Liver (tissue), 3 donors: ENCODE results near the gene CDC42SE2.

ENCODE experiments used
- ATF3 ChIP-seq: IDR thresholded peaks from 2 replicates; pipeline ENCODE4 v1.6.1; 2016; ENCODE audit warnings: antibody characterized with exemption
- EGR1 ChIP-seq, 2 donors: IDR thresholded peaks; 2 replicates each; pipeline ENCODE4 v1.6.1; 2016 to 2018; ENCODE audit warnings: antibody characterized with exemption in 2 of 2, low read depth in 2 of 2
- GABPA ChIP-seq, 2 donors: IDR thresholded peaks in 1 of 2; conservative IDR thresholded peaks in 1 of 2; 2 replicates each; pipeline ENCODE4 v1.6.1; 2016; ENCODE audit warnings: antibody characterized with exemption in 2 of 2, mild to moderate bottlenecking in 1 of 2, moderate library complexity in 1 of 2
- HNF4A ChIP-seq, 2 donors: conservative IDR thresholded peaks; 2 replicates each; pipeline ENCODE4 v1.6.1; 2016; ENCODE audit warnings: antibody characterized with exemption in 2 of 2, mild to moderate bottlenecking in 2 of 2
- JUND ChIP-seq, 2 donors: IDR thresholded peaks; 2 replicates each; pipeline ENCODE4 v1.6.1; 2016; ENCODE audit warnings: antibody characterized with exemption in 2 of 2
- REST ChIP-seq: IDR thresholded peaks from 2 replicates; pipeline ENCODE4 v1.6.1; 2016; ENCODE audit warnings: antibody characterized with exemption, mild to moderate bottlenecking
- RXRA ChIP-seq, 2 donors: IDR thresholded peaks; 2 replicates each; pipeline ENCODE4 v1.6.1; 2017 to 2018; ENCODE audit warnings: antibody characterized with exemption in 2 of 2, mild to moderate bottlenecking in 1 of 2
- SP1 ChIP-seq: IDR thresholded peaks from 2 replicates; pipeline ENCODE4 v1.6.1; 2018; ENCODE audit warnings: antibody characterized with exemption, mild to moderate bottlenecking
- TAF1 ChIP-seq: conservative IDR thresholded peaks from 2 replicates; pipeline ENCODE4 v1.6.1; 2016; ENCODE audit warnings: antibody characterized with exemption, mild to moderate bottlenecking
- YY1 ChIP-seq: IDR thresholded peaks from 2 replicates; pipeline ENCODE4 v1.6.1; 2016; ENCODE audit warnings: antibody characterized with exemption, mild to moderate bottlenecking
- ZBTB33 ChIP-seq: IDR thresholded peaks from 2 replicates; pipeline ENCODE4 v1.6.1; 2016; ENCODE audit warnings: antibody characterized with exemption
- TF ChIP-seq, protein P1 (sequence below): fragments of 150-350 bp; IDR thresholded peaks from 2 replicates; pipeline ENCODE4 v1.5.1; 2017; ENCODE audit warnings: improper control_type of control experiment, low read depth, low read length; ENCODE audit not compliant: missing input control
- donor health status: healthy.
- donor health status: healthy.

GRCh38 chr5:131260895-131261294 lies 3.0 kb upstream of the CDC42SE2 start:
- TF ChIP-seq TAF1 (no peak), GABPA (IDR thresholded peaks at IDR 0.05 in 1 of 2, conservative IDR thresholded peaks at IDR 0.05 in 1 of 2) (no peak), RXRA (IDR thresholded peaks at IDR 0.05) (no peak), JUND (IDR thresholded peaks at IDR 0.05) (no peak), ATF3 (no peak), ZBTB33 (no peak), REST (no peak), HNF4A (conservative IDR thresholded peaks at IDR 0.05) (no peak), EGR1 (IDR thresholded peaks at IDR 0.05; ENCODE audit: low read depth in 2 of 2) (no peak), YY1 (no peak), SP1 (no peak)
- TF ChIP-seq, protein P1, sequence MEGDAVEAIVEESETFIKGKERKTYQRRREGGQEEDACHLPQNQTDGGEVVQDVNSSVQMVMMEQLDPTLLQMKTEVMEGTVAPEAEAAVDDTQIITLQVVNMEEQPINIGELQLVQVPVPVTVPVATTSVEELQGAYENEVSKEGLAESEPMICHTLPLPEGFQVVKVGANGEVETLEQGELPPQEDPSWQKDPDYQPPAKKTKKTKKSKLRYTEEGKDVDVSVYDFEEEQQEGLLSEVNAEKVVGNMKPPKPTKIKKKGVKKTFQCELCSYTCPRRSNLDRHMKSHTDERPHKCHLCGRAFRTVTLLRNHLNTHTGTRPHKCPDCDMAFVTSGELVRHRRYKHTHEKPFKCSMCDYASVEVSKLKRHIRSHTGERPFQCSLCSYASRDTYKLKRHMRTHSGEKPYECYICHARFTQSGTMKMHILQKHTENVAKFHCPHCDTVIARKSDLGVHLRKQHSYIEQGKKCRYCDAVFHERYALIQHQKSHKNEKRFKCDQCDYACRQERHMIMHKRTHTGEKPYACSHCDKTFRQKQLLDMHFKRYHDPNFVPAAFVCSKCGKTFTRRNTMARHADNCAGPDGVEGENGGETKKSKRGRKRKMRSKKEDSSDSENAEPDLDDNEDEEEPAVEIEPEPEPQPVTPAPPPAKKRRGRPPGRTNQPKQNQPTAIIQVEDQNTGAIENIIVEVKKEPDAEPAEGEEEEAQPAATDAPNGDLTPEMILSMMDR = no peak
